Ovary (tissue), 9 donors: ENCODE results near the gene FARS2. TPM values are rescaled to one million over a fixed set of nuclear protein-coding genes. Genes with fewer than 3 reads are reported as not detected.

Source experiments
- DNase-seq, 5 donors: peaks; one replicate each; pipeline ENCODE4 v3.0.0-alpha.2; 2019 to 2020
- H3K27ac ChIP-seq, 2 donors: fragments of 200-600 bp; one replicate each; pipeline versions ENCODE4 v1.5.1 to v1.8.0; 2019 to 2022
- H3K27me3 ChIP-seq: fragments of 200-600 bp; one replicate; pipeline ENCODE4 v1.8.0; 2022
- H3K36me3 ChIP-seq: fragments of 200-600 bp; sonication (generic); one replicate; pipeline ENCODE4 v1.5.1; 2019
- H3K4me1 ChIP-seq: one replicate; pipeline ENCODE4 v1.8.1; 2013; ENCODE audit warnings: mild to moderate bottlenecking, moderate library complexity; ENCODE audit not compliant: insufficient read depth
- H3K4me3 ChIP-seq: fragments of 200-600 bp; sonication (generic); one replicate; pipeline ENCODE4 v1.5.1; 2017
- H3K9me3 ChIP-seq, 2 donors: fragments of 200-600 bp in 1 of 2; sonication (generic) in 1 of 2; one replicate each; pipeline versions ENCODE4 v1.5.1 to v1.8.1; 2013 to 2019; ENCODE audit warnings: mild to moderate bottlenecking in 1 of 2, moderate library complexity in 1 of 2
- CTCF ChIP-seq, 3 donors: fragments of 450-650 bp in 2 of 3; fragments of 200-600 bp in 1 of 3; IDR thresholded peaks; one replicate each; pipeline versions ENCODE4 v1.5.1 to v1.8.0; 2016 to 2022; ENCODE audit warnings: antibody characterized with exemption in 3 of 3, mild to moderate bottlenecking in 1 of 3
- EP300 ChIP-seq: sonication (generic); formaldehyde crosslinking; IDR thresholded peaks from one replicate; pipeline ENCODE4 v1.6.1; 2017; ENCODE audit warnings: antibody characterized with exemption
- POLR2A ChIP-seq: fragments of 450-650 bp; IDR thresholded peaks from one replicate; pipeline ENCODE4 v1.6.1; 2017; ENCODE audit warnings: antibody characterized with exemption, mild to moderate bottlenecking, moderate library complexity
- WGBS, 3 donors: extraction: QIAGEN DNeasy Blood & Tissue Kit in 1 of 3; methylation state at CpG; one replicate each; pipeline versions ENCODE4 v1.1.5 to v1.1.7; 2013 to 2017; 5-methylcytosine and 5-hydroxymethylcytosine counted together
- intact Hi-C, 4 donors: fragments of 100-400 bp; cut with DNase I; formaldehyde crosslinking; loops; one replicate each; pipeline versions ENCODE4 v1.11.0 to v1.15.1; 2022 to 2023
- polyA plus RNA-seq, 2 donors: library from polyadenylated mRNA; stranded (reverse); fragments of 200-250 nt in 1 of 2; fragments of 350-450 nt in 1 of 2; fragmentation: Illumina TruSeq in 1 of 2; extraction: RNeasy Lipid Tissue Mini Kit (QIAGEN cat#74804) in 1 of 2; gene quantifications; one replicate each; pipeline ENCODE4 v1.2.3, GENCODE V29; 2013 to 2014
- total RNA-seq, 7 donors: library from RNA; depleted of rRNA in 2 of 7; stranded (reverse); fragments of >200 nt in 2 of 7; fragmentation: NEBNext Ultra II Directional in 3 of 7; extraction: Animal tissue kit (Norgen Biotek cat#: 25700) in 3 of 7; gene quantifications; one replicate each; pipeline versions ENCODE4 v1.1.0 to v1.2.4, GENCODE V29; 2016 to 2023
- donor health status: DM: no; HTN: no; CAD: no; lungs with moderate emphysema.
- donor health status: DM: no; HTN: no; CAD: no.
- donor health status: Bipolar disorder and iron deficiency.
- donor health status: DM: yes; HTN: yes; CAD: no.
- donor health status: DM: no; HTN: no; CAD: no.
- donor health status: DM: yes; HTN: yes; CAD: no.

The FARS2 gene
- total and polyA plus RNA-seq, 9 donors, result 9.2 to 17.5 (median 11.0) TPM

- no peaks in the 10 kb centered on the region for H3K4me1 ChIP-seq
- no peaks in the 10 kb centered on the region for H3K9me3 ChIP-seq
- intact Hi-C loops, result no loop called here
- H3K36me3 ChIP-seq, result no peaks in the 10 kb centered on the region
- H3K27ac ChIP-seq, result no peak overlapping the region
- H3K27me3 ChIP-seq, result no peaks in the 10 kb centered on the region
- H3K4me3 ChIP-seq, result no peak overlapping the region
- 86 to 89% (median 88%) methylated on average over 4 of the region's 4 CpGs for WGBS, 3 donors
- DNase-seq, result no peak
- TF ChIP-seq CTCF (IDR thresholded peaks at IDR 0.05), result no peak
- TF ChIP-seq EP300, result no peak
- TF ChIP-seq POLR2A, result no peak
These were observed 345.2 kb downstream of the FARS2 start for GRCh38 chr6:5606546-5606945.

- Histone ChIP-seq H3K9me3 (no peaks in the 10 kb centered on the region), H3K4me3 (no peak overlapping the region), H3K27me3 (no peaks in the 10 kb centered on the region), H3K36me3 (no peaks in the 10 kb centered on the region), H3K4me1 (no peaks in the 10 kb centered on the region), H3K27ac (no peak overlapping the region)
- TF ChIP-seq POLR2A (no peak), CTCF (IDR thresholded peaks at IDR 0.05) (no peak), EP300 (no peak)
- WGBS, 3 donors, result 91 to 93% (median 91%) methylated on average over 8 of the region's 8 CpGs
- intact Hi-C loops, result no loop called here
- no peak for DNase-seq
These were observed 349.3 kb downstream of the FARS2 start for GRCh38 chr6:5610640-5611039.

GRCh38 chr6:5617179-5617578, 355.9 kb downstream of the FARS2 start:
- H3K4me1 ChIP-seq, result no peaks in the 10 kb centered on the region
- no peak overlapping the region for H3K27ac ChIP-seq
- intact Hi-C loops, result no loop called here
- DNase-seq, result no peak
- H3K4me3 ChIP-seq, result no peak overlapping the region
- no peaks in the 10 kb centered on the region for H3K27me3 ChIP-seq
- no peaks in the 10 kb centered on the region for H3K36me3 ChIP-seq
- WGBS, 3 donors, result 95 to 100% (median 97%) methylated on average over 1 of the region's 1 CpG
- no peaks in the 10 kb centered on the region for H3K9me3 ChIP-seq
- TF ChIP-seq EP300 (no peak), POLR2A (no peak), CTCF (IDR thresholded peaks at IDR 0.05) (no peak)

GRCh38 chr6:5619249-5619648, 357.9 kb downstream of the FARS2 start:
- Histone ChIP-seq H3K27me3 (no peaks in the 10 kb centered on the region), H3K36me3 (no peaks in the 10 kb centered on the region), H3K9me3 (no peaks in the 10 kb centered on the region), H3K4me3 (no peak overlapping the region), H3K27ac (no peak overlapping the region), H3K4me1 (no peaks in the 10 kb centered on the region)
- no peak for DNase-seq
- TF ChIP-seq POLR2A (no peak), EP300 (no peak), CTCF (IDR thresholded peaks at IDR 0.05) (no peak)
- WGBS, 3 donors, result 87 to 94% (median 94%) methylated on average over 3 of the region's 3 CpGs
- intact Hi-C loops, result no loop called here
